ENCODE results near the gene EYS.

EYS gene

GRCh38 chr6:65707126-65707826, at the start of gene EYS:
Gene EYS (minus strand): TSS chr6:65707226. CDS start chr6:65495410, 211,816 bp downstream.
- Mint-ChIP-seq H3K9me3 (no peaks in the 10 kb centered on the region), H3K4me3 (no peak within 1 kb of the TSS), H3K4me1 (no peaks in the 10 kb centered on the region), H3K27me3 (ENCODE audit: low read depth) (no peaks in the 10 kb centered on the region), H3K36me3 (ENCODE audit: low read depth) (no peaks in the 10 kb centered on the region), H3K27ac (no peak within 1 kb of the TSS)
- no peak for TF ChIP-seq CTCF (IDR thresholded peaks at IDR 0.05; ENCODE audit: unreplicated experiment in 3 of 3)

- Mint-ChIP-seq H3K4me1 (no peaks in the 10 kb centered on the region), H3K27ac (no peak overlapping the region), H3K27me3 (ENCODE audit: low read depth) (no peaks in the 10 kb centered on the region), H3K36me3 (ENCODE audit: low read depth) (no peaks in the 10 kb centered on the region), H3K4me3 (no peak overlapping the region), H3K9me3 (peaks cover 15% of the 10 kb centered on the region)
- TF ChIP-seq CTCF (IDR thresholded peaks at IDR 0.05; ENCODE audit: unreplicated experiment in 3 of 3) = no peak
Observed at GRCh38 chr6:65746302-65746701, 39.3 kb upstream of the EYS start.

- no peak for TF ChIP-seq CTCF (IDR thresholded peaks at IDR 0.05; ENCODE audit: unreplicated experiment in 3 of 3)
- H3K4me3 Mint-ChIP-seq = no peak overlapping the region
- H3K27ac Mint-ChIP-seq = no peak overlapping the region
- no peaks in the 10 kb centered on the region for H3K4me1 Mint-ChIP-seq
- H3K36me3 Mint-ChIP-seq (ENCODE audit: low read depth) = no peaks in the 10 kb centered on the region
- peaks cover 14% of the 10 kb centered on the region for H3K9me3 Mint-ChIP-seq
- no peaks in the 10 kb centered on the region for H3K27me3 Mint-ChIP-seq (ENCODE audit: low read depth)
Observed at GRCh38 chr6:65745614-65746013, 38.6 kb upstream of the EYS start.

GRCh38 chr6:65728879-65729479, 22.0 kb upstream of the EYS start:
- H3K4me3 Mint-ChIP-seq = no peak overlapping the region
- no peaks in the 10 kb centered on the region for H3K9me3 Mint-ChIP-seq
- H3K36me3 Mint-ChIP-seq (ENCODE audit: low read depth) = no peaks in the 10 kb centered on the region
- no peaks in the 10 kb centered on the region for H3K27me3 Mint-ChIP-seq (ENCODE audit: low read depth)
- H3K4me1 Mint-ChIP-seq = peaks cover 6% of the 10 kb centered on the region
- peak overlapping the region in 1 of 3 experiments; percentile 45 for H3K27ac Mint-ChIP-seq
- no peak for TF ChIP-seq CTCF (IDR thresholded peaks at IDR 0.05; ENCODE audit: unreplicated experiment in 3 of 3)

GRCh38 chr6:65719101-65719500, 12.1 kb upstream of the EYS start:
- no peak for TF ChIP-seq CTCF (IDR thresholded peaks at IDR 0.05; ENCODE audit: unreplicated experiment in 3 of 3)
- no peak overlapping the region for H3K4me3 Mint-ChIP-seq
- no peaks in the 10 kb centered on the region for H3K27me3 Mint-ChIP-seq (ENCODE audit: low read depth)

GRCh38 chr6:65711531-65711930, 4.5 kb upstream of the EYS start:
- peaks cover 5% of the 10 kb centered on the region for H3K4me1 Mint-ChIP-seq

More at GRCh38 chr6:65719101-65719500, 12.1 kb upstream of the EYS start:
- no peaks in the 10 kb centered on the region for H3K36me3 Mint-ChIP-seq (ENCODE audit: low read depth)
- no peak overlapping the region for H3K27ac Mint-ChIP-seq
- H3K9me3 Mint-ChIP-seq = no peaks in the 10 kb centered on the region
- peaks cover under 1% of the 10 kb centered on the region for H3K4me1 Mint-ChIP-seq

More at GRCh38 chr6:65711531-65711930, 4.5 kb upstream of the EYS start:
- Mint-ChIP-seq H3K9me3 (no peaks in the 10 kb centered on the region), H3K4me3 (no peak overlapping the region), H3K27me3 (ENCODE audit: low read depth) (no peaks in the 10 kb centered on the region), H3K27ac (no peak overlapping the region), H3K36me3 (ENCODE audit: low read depth) (no peaks in the 10 kb centered on the region)
- no peak for TF ChIP-seq CTCF (IDR thresholded peaks at IDR 0.05; ENCODE audit: unreplicated experiment in 3 of 3)

All from nephron (organoid).